Brain microvascular endothelial cell (primary cell): ENCODE results near the gene LIMS1.
"Not testable (repeated sequence)": the region's sequence is repeated elsewhere in the genome, so short reads cannot be mapped to it uniquely, and the experiment has no call there.

Experiments
- DNase-seq: peaks from one replicate; pipeline ENCODE4 v3.0.0-alpha.2; 2020
- H3K27ac ChIP-seq: fragments of 250-450 bp; sonication (Bioruptor Pico); 2 replicates; pipeline ENCODE4 v1.5.1; 2020; ENCODE audit warnings: mild to moderate bottlenecking, moderate library complexity
- H3K27me3 ChIP-seq: fragments of 250-450 bp; sonication (Bioruptor Pico); replicated peaks from 2 replicates; pipeline ENCODE4 v1.5.1; 2020; ENCODE audit warnings: mild to moderate bottlenecking
- H3K36me3 ChIP-seq: fragments of 250-450 bp; sonication (Bioruptor Pico); replicated peaks from 2 replicates; pipeline ENCODE4 v1.5.1; 2020; ENCODE audit warnings: mild to moderate bottlenecking
- H3K4me3 ChIP-seq: 2 replicates; pipeline ENCODE4 v1.5.1; 2011; ENCODE audit warnings: low read depth, mild to moderate bottlenecking, control low read depth, low read length, moderate library complexity
- CTCF ChIP-seq: IDR thresholded peaks from 2 replicates; pipeline ENCODE4 v1.5.1; 2011; ENCODE audit warnings: low read depth, mild to moderate bottlenecking, moderate library complexity, low read length, control low read depth, inconsistent platforms; ENCODE audit errors: missing control alignments
- in situ Hi-C: cut with HindIII; loops from 2 replicates; pipeline ENCODE4 v1.10.0; 2017; ENCODE audit warnings: low sequenced_read_pairs, low pct_ligation_motif_present

The LIMS1 gene

GRCh38 chr2:108593547-108594098 lies 59.4 kb downstream of the LIMS1 start:
- Histone ChIP-seq H3K4me3 (no peak overlapping the region), H3K36me3 (no peaks in the 10 kb centered on the region), H3K27me3 (no peaks in the 10 kb centered on the region), H3K27ac (peak overlapping the region; percentile 99)
- peak; percentile 72 for DNase-seq
- peak; percentile 2 for TF ChIP-seq CTCF
- in situ Hi-C loops = no loop called here

GRCh38 chr2:108594132-108594981 lies 60.1 kb downstream of the LIMS1 start:
- Histone ChIP-seq H3K27me3 (no peaks in the 10 kb centered on the region), H3K27ac (peak overlapping the region; percentile 99), H3K36me3 (no peaks in the 10 kb centered on the region), H3K4me3 (peak overlapping the region; percentile 12)
- peak; percentile 88 for DNase-seq
- TF ChIP-seq CTCF = no peak
- in situ Hi-C loops = no loop called here

GRCh38 chr2:108594982-108595464 lies 60.8 kb downstream of the LIMS1 start:
- TF ChIP-seq CTCF = no peak
- Histone ChIP-seq H3K27me3 (no peaks in the 10 kb centered on the region), H3K27ac (peak overlapping the region; percentile 99), H3K36me3 (no peaks in the 10 kb centered on the region), H3K4me3 (no peak overlapping the region)
- DNase-seq = peak; percentile 96
- in situ Hi-C loops = no loop called here

- H3K4me3 ChIP-seq, H3K27me3 ChIP-seq, H3K36me3 ChIP-seq, in situ Hi-C loops: not testable (repeated sequence)
- H3K27ac ChIP-seq = peak overlapping the region; percentile 99
- peak; percentile 68 for DNase-seq
Observed at GRCh38 chr2:108595771-108596170, 61.5 kb downstream of the LIMS1 start.

GRCh38 chr2:108597105-108597744 lies 63.0 kb downstream of the LIMS1 start:
- DNase-seq = peak; percentile 64
- H3K36me3 ChIP-seq, H3K4me3 ChIP-seq, in situ Hi-C loops, H3K27me3 ChIP-seq: not testable (repeated sequence)
- peak overlapping the region; percentile 99 for H3K27ac ChIP-seq

- H3K36me3 ChIP-seq, in situ Hi-C loops, DNase-seq, H3K27me3 ChIP-seq, H3K27ac ChIP-seq, H3K4me3 ChIP-seq: not testable (repeated sequence)
Observed at GRCh38 chr2:108601199-108601598, 66.9 kb downstream of the LIMS1 start.

GRCh38 chr2:108602422-108602821 lies 68.2 kb downstream of the LIMS1 start:
- Histone ChIP-seq H3K27me3 (no peaks in the 10 kb centered on the region), H3K4me3 (no peak overlapping the region), H3K36me3 (no peaks in the 10 kb centered on the region), H3K27ac (no peak overlapping the region)
- in situ Hi-C loops = no loop called here
- TF ChIP-seq CTCF = no peak
- DNase-seq = no peak
